ENCODE measurements around the gene TRAPPC12.
"Not testable (repeated sequence)": the region's sequence is repeated elsewhere in the genome, so short reads cannot be mapped to it uniquely, and the experiment has no call there.

The TRAPPC12 gene

DNA sequence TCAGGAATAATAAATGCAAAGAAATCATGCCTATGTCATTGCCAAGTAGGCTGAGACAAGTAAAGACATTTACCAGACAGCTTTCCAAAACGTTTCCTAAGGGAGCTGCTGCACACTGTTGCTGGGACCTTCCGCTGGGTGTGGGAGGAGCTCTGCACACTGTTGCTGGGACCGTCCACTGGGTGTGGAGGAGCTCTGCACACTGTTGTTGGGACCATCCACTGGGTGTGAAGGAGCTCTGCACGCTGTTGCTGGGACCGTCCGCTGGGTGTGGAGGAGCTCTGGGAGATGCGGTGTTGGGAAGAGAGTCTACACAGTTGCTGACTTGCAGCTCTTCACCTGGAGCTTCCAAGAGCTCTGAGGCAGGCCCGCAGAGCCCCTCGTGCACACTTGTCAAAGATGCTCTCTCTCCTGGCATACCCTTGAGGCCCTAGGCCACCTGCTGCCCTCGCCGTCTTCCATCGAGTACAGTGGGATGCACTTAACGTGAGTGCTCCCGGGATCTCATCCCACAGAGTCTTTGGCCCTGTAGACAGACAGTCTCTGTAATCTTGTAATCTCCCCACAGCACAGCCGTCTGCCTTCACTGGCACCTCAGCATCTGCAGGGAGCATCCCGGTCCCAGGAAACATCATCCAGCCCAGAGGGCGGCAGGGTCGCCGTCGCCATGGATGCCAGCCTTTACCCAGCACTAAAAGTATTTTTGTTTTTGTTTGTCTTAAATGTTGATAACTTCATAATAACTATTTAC, 51.4 kb downstream of the TRAPPC12 start:
- Mint-ChIP-seq H3K36me3 (peaks cover 12% of the 10 kb centered on the region), H3K4me1 (no peaks in the 10 kb centered on the region), H3K9me3 (no peaks in the 10 kb centered on the region)

DNA sequence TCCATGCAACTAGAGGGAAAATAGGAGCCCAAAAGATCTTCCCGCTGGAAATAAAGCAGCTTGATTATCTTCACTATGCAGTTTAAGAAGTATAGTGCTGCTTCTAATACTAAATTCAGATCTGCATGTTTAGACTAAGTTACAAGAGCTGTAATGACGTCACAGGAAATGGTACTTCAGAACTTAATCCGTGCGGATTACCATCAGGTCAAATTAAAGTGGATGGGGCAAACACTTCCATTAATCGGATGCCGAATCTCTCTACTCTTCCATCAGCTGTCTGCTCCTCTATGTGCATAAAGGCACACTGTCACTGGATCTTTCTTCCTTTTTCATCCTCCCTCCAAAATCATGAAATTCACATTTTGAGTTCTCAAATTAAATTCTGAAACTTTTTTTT, 52.6 kb downstream of the TRAPPC12 start:
- Mint-ChIP-seq H3K36me3 (peaks cover 12% of the 10 kb centered on the region), H3K27me3 (no peaks in the 10 kb centered on the region), H3K27ac (peak overlapping the region; percentile 47), H3K4me1 (no peaks in the 10 kb centered on the region), H3K4me3 (no peak overlapping the region), H3K9me3 (no peaks in the 10 kb centered on the region)

More for the DNA sequence above, 51.4 kb downstream of the TRAPPC12 start:
- Mint-ChIP-seq H3K27ac (no peak overlapping the region), H3K27me3 (no peaks in the 10 kb centered on the region), H3K4me3 (no peak overlapping the region)

- peaks cover 12% of the 10 kb centered on the region for H3K36me3 Mint-ChIP-seq
- no peak overlapping the region for H3K4me3 Mint-ChIP-seq
- no peaks in the 10 kb centered on the region for H3K9me3 Mint-ChIP-seq
- H3K27ac Mint-ChIP-seq: peak overlapping the region; percentile 47
- no peaks in the 10 kb centered on the region for H3K4me1 Mint-ChIP-seq
- no peaks in the 10 kb centered on the region for H3K27me3 Mint-ChIP-seq
Observed at GRCh38 chr2:3432693-3433338, 53.3 kb downstream of the TRAPPC12 start.

DNA sequence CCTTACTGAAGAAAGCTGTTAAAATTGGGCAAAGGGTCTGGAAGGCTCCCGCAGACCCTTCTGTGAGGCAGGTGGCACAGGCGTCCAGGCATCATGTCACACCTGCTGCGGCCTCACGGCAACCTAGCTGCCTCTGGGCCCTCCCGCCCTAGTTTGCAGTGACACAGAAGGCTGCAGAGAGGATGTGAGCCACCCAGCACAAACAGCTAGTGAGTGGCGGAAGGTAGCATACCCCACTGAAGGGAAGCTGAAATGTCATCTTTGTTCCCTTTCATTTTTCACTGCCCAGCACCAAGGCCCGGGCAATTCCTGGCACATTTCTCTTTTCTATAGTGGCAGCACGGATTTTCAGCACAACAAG, 53.8 kb downstream of the TRAPPC12 start:
- no peak overlapping the region for H3K27ac Mint-ChIP-seq
- H3K4me3 Mint-ChIP-seq: no peak overlapping the region
- H3K4me1 Mint-ChIP-seq: no peaks in the 10 kb centered on the region
- peaks cover 12% of the 10 kb centered on the region for H3K36me3 Mint-ChIP-seq
- no peaks in the 10 kb centered on the region for H3K27me3 Mint-ChIP-seq
- H3K9me3 Mint-ChIP-seq: no peaks in the 10 kb centered on the region

- no peaks in the 10 kb centered on the region for H3K4me1 Mint-ChIP-seq
- H3K27me3 Mint-ChIP-seq: no peaks in the 10 kb centered on the region
- peaks cover 10% of the 10 kb centered on the region for H3K36me3 Mint-ChIP-seq
- H3K9me3 Mint-ChIP-seq: no peaks in the 10 kb centered on the region
- no peak overlapping the region for H3K27ac Mint-ChIP-seq
- H3K4me3 Mint-ChIP-seq: no peak overlapping the region
Observed at GRCh38 chr2:3433776-3434400, 54.4 kb downstream of the TRAPPC12 start.

DNA sequence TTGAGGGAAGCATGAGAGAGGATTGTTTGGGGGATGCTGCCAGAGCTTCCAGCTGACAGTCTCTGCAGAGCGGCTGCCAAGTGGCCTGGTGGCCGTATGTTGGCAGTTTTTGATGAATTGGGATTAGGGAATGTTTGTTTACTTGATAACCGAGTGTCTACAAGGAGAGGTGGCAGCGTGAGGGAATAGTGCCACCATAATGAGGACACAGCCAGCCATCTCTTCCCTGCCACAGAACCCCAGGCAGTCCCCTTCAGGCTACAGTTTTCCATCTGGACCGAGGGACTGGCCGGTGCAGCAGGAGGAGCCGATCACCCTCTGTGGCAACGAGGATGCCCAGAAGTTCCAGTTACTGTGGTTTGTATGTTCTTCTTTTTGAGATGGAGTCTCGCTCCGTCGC, 55.2 kb downstream of the TRAPPC12 start:
- peaks cover 10% of the 10 kb centered on the region for H3K36me3 Mint-ChIP-seq
- no peak overlapping the region for H3K27ac Mint-ChIP-seq
- no peak overlapping the region for H3K4me3 Mint-ChIP-seq
- no peaks in the 10 kb centered on the region for H3K9me3 Mint-ChIP-seq
- H3K27me3 Mint-ChIP-seq: no peaks in the 10 kb centered on the region
- peaks cover 5% of the 10 kb centered on the region for H3K4me1 Mint-ChIP-seq

DNA sequence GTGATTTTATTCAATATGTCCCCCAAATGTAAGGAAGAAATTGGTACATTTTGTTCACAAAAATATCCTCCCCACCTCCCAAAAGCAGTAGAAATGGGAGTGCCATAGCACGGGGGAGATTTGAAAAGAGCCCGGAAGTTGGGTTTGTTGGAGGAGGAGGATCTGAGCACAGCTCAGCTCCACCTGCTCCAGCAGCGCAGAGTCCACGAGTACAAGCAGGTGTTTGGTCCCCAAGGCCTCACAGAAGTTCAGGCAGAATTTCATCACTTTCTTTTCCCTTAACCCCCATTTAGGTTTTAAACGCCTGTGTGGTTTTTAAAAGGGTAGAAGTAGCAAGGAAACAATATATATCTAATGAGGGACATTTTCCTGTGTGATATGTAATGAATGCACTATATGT, 56.0 kb downstream of the TRAPPC12 start:
- no peak overlapping the region for H3K27ac Mint-ChIP-seq
- H3K27me3 Mint-ChIP-seq: no peaks in the 10 kb centered on the region
- H3K4me3 Mint-ChIP-seq: no peak overlapping the region
- no peaks in the 10 kb centered on the region for H3K9me3 Mint-ChIP-seq
- H3K36me3 Mint-ChIP-seq: peaks cover 6% of the 10 kb centered on the region
- H3K4me1 Mint-ChIP-seq: peaks cover 13% of the 10 kb centered on the region

DNA sequence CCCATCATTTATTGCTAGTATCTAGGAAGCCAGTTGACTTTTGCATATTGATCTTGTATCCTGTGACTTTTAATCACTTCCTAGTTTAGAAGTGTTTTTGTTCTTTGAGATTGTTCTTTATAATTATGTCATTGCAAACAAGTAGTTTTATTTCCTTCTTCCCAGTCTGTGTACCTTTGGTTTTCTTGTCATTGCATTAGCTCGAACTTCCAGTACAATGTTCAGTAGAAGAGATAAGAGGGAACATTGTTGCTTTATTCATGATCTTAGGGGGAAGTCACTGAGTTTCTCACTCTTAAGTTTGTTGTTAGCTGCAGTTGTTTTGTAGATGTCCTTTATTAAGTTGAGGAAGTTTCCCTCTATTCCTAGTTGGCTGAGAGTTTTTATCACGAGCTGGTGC, 61.0 kb downstream of the TRAPPC12 start:
- H3K27ac Mint-ChIP-seq: no peak overlapping the region
- no peaks in the 10 kb centered on the region for H3K9me3 Mint-ChIP-seq
- H3K36me3 Mint-ChIP-seq: peaks cover under 1% of the 10 kb centered on the region
- H3K4me1 Mint-ChIP-seq: peaks cover 23% of the 10 kb centered on the region
- no peaks in the 10 kb centered on the region for H3K27me3 Mint-ChIP-seq
- no peak overlapping the region for H3K4me3 Mint-ChIP-seq

DNA sequence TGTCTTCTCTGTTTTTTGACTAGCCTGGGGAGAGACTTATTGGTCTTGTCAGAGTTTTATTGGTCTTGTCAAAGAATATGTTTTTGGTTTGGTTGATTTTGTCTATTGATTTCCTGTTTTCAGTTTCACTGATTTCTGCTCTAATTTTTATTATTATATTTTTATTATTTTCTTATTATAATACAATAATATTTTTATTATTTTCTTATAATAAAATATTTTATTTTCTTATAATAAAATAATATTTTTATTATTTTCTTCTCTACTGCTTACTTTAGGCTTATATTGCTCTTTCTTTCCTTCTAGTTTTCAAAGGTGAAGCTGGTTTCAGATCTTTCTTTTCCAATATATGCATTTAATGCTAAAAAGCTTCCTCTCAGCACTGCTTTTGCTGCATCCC, 62.0 kb downstream of the TRAPPC12 start:
- no peaks in the 10 kb centered on the region for H3K9me3 Mint-ChIP-seq
- no peak overlapping the region for H3K27ac Mint-ChIP-seq
- no peak overlapping the region for H3K4me3 Mint-ChIP-seq
- H3K4me1 Mint-ChIP-seq: peaks cover 23% of the 10 kb centered on the region
- peaks cover 2% of the 10 kb centered on the region for H3K36me3 Mint-ChIP-seq
- no peaks in the 10 kb centered on the region for H3K27me3 Mint-ChIP-seq

DNA sequence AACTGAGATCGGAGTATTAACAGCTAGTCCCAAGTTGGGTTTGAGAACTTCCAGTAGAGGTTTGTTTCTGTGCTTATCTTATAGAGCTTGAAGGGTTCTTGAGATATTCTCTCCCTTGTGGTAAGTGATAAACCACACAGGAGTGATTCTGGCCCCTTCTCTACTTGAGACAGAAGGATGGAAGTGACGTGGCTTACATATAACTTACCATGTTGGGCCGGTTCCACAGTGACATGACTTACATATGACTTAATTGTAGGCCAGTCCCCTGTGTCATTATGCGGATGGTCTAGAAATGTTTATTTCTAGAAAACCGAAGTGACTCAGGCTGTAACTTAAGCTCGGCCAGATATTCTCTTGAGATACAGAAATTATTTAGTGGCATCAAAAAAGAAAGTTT, 62.7 kb downstream of the TRAPPC12 start:
- no peaks in the 10 kb centered on the region for H3K9me3 Mint-ChIP-seq
- no peak overlapping the region for H3K4me3 Mint-ChIP-seq
- no peaks in the 10 kb centered on the region for H3K27me3 Mint-ChIP-seq
- H3K4me1 Mint-ChIP-seq: peaks cover 23% of the 10 kb centered on the region
- H3K27ac Mint-ChIP-seq: no peak overlapping the region
- H3K36me3 Mint-ChIP-seq: peaks cover 2% of the 10 kb centered on the region

GRCh38 chr2:3443083-3443482, 63.6 kb downstream of the TRAPPC12 start:
- H3K36me3 Mint-ChIP-seq: peaks cover 2% of the 10 kb centered on the region
- H3K9me3 Mint-ChIP-seq: no peaks in the 10 kb centered on the region
- H3K27ac Mint-ChIP-seq: no peak overlapping the region
- H3K4me1 Mint-ChIP-seq: peaks cover 23% of the 10 kb centered on the region
- H3K27me3 Mint-ChIP-seq: no peaks in the 10 kb centered on the region
- no peak overlapping the region for H3K4me3 Mint-ChIP-seq

GRCh38 chr2:3443506-3444084, 64.1 kb downstream of the TRAPPC12 start:
- H3K4me1 Mint-ChIP-seq: peaks cover 23% of the 10 kb centered on the region
- H3K4me3 Mint-ChIP-seq: no peak overlapping the region
- no peaks in the 10 kb centered on the region for H3K27me3 Mint-ChIP-seq
- H3K36me3 Mint-ChIP-seq: peaks cover 2% of the 10 kb centered on the region
- no peak overlapping the region for H3K27ac Mint-ChIP-seq
- H3K9me3 Mint-ChIP-seq: no peaks in the 10 kb centered on the region

GRCh38 chr2:3445891-3446290, 66.4 kb downstream of the TRAPPC12 start:
- Mint-ChIP-seq H3K4me3 (no peak overlapping the region), H3K4me1 (peaks cover 5% of the 10 kb centered on the region), H3K27ac (no peak overlapping the region), H3K27me3 (no peaks in the 10 kb centered on the region), H3K9me3 (no peaks in the 10 kb centered on the region), H3K36me3 (peaks cover 4% of the 10 kb centered on the region)

DNA sequence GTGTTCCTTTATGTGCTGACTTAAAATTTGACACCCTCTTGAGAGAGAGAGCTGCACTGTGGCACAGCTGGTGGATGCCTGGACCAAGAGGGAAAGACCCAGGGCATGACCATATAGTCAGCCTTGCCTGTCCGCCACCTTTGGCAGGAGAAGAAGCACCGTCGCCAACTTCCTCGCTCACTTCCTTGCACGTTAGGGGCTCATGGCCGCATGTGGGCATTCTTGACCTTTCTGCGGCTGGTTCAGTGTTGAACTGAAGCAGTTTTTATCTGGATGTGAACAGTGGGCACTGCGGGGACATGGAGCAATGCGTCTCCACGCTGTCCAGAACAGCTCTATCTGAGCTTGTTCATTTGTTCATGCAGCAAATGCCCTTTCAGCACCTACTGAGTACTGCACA, 66.9 kb downstream of the TRAPPC12 start:
- Mint-ChIP-seq H3K36me3 (peaks cover 4% of the 10 kb centered on the region), H3K27ac (no peak overlapping the region), H3K4me1 (peaks cover under 1% of the 10 kb centered on the region), H3K4me3 (no peak overlapping the region), H3K27me3 (no peaks in the 10 kb centered on the region), H3K9me3 (no peaks in the 10 kb centered on the region)

DNA sequence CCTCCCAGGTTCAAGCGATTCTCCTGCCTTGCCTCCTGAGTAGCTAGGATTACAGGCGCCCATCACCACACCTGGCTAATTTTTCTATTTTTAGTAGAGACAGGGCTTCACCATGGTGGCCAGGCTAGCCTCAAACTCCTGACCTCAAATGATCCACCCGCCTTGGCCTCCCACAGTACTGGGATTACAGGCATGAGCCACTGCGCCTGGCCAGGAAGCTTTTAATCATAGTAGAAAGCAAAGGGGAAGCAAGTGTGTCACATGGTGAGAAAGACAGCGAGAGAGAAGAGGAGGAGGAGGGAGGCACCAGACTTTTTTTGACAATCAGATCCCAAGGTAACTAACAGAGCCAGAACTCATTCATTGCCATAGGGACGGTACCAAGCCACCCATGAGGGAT, 67.7 kb downstream of the TRAPPC12 start:
- not testable (repeated sequence) for H3K9me3 Mint-ChIP-seq, H3K36me3 Mint-ChIP-seq

GRCh38 chr2:3447789-3448317, 68.4 kb downstream of the TRAPPC12 start:
- H3K4me3 Mint-ChIP-seq: no peak overlapping the region
- no peaks in the 10 kb centered on the region for H3K9me3 Mint-ChIP-seq
- H3K27ac Mint-ChIP-seq: no peak overlapping the region
- H3K4me1 Mint-ChIP-seq: no peaks in the 10 kb centered on the region
- peaks cover 4% of the 10 kb centered on the region for H3K36me3 Mint-ChIP-seq
- no peaks in the 10 kb centered on the region for H3K27me3 Mint-ChIP-seq

More for the DNA sequence above, 67.7 kb downstream of the TRAPPC12 start:
- not testable (repeated sequence) for H3K4me1 Mint-ChIP-seq, H3K4me3 Mint-ChIP-seq, H3K27me3 Mint-ChIP-seq
- peak overlapping the region; percentile 30 for H3K27ac Mint-ChIP-seq
